ENCODE results near the gene OR4D1. TPM values are rescaled to one million over a fixed set of nuclear protein-coding genes. Genes with fewer than 3 reads are reported as not detected.
A peak's percentile ranks its signal among the peaks of the same experiment; 100 is the strongest.

OR4D1 gene
- total and polyA plus RNA-seq, 9 of the 15 experiments (the other 6 are each of a cell fraction or from before 2014, with no cell fraction given): not detected

- TF ChIP-seq E2F4 (CRISPR knock-in tag; IDR thresholded peaks at IDR 0.05; ENCODE audit: low read depth): no peak
- no peak for TF ChIP-seq COPS2 (conservative IDR thresholded peaks at IDR 0.05)
- TF ChIP-seq NFXL1 (CRISPR knock-in tag; IDR thresholded peaks at IDR 0.05): no peak
- no peak for TF ChIP-seq ZNF253 (CRISPR knock-in tag; conservative IDR thresholded peaks at IDR 0.05)
- TF ChIP-seq DACH1 (IDR thresholded peaks at IDR 0.05; ENCODE audit: partially characterized antibody): no peak
- TF ChIP-seq MAFF (IDR thresholded peaks at IDR 0.05; ENCODE audit: low read length): no peak
- TF ChIP-seq KLF6 (CRISPR knock-in tag; IDR thresholded peaks at IDR 0.05; ENCODE audit: borderline replicate concordance): peak; percentile 75; the same call in 1 of the 2 replicates
- TF ChIP-seq MYC (IDR thresholded peaks at IDR 0.05; ENCODE audit: low read depth, low read length): peak; percentile 41
- no peak; the same call in 1 of the 2 replicates for TF ChIP-seq MYC (CRISPR knock-in tag; IDR thresholded peaks at IDR 0.05; ENCODE audit: borderline replicate concordance, low read depth)
- TF ChIP-seq ZNF561 (CRISPR knock-in tag; conservative IDR thresholded peaks at IDR 0.05): no peak
- peak; percentile 78; the same call in 1 of the 2 replicates for TF ChIP-seq ZBTB17 (CRISPR knock-in tag; IDR thresholded peaks at IDR 0.05)
- TF ChIP-seq HINFP (tag; conservative IDR thresholded peaks at IDR 0.05; ENCODE audit: low read depth): no peak
- peak; percentile 53; the same call in 1 of the 2 replicates for TF ChIP-seq GMEB1 (CRISPR knock-in tag; IDR thresholded peaks at IDR 0.05)
- TF ChIP-seq PATZ1 (CRISPR knock-in tag; IDR thresholded peaks at IDR 0.05; ENCODE audit: borderline replicate concordance): peak; percentile 61; the same call in 1 of the 2 replicates
- TF ChIP-seq ZMIZ1 (IDR thresholded peaks at IDR 0.05; ENCODE audit: low read depth in 2 of 2, low read length in 2 of 2): no peak
- 0 out of 2 replicates have a peak, but pooled peaks have one; percentile 15 for TF ChIP-seq CEBPB (tag; IDR thresholded peaks at IDR 0.05)
- no peak for TF ChIP-seq MCM5 (IDR thresholded peaks at IDR 0.05; ENCODE audit: low read depth)
- no peak for TF ChIP-seq SPI1 (IDR thresholded peaks at IDR 0.05; ENCODE audit: borderline replicate concordance, low read depth, low read length)
Measured at GRCh38 chr17:58184986-58185761, 37.0 kb downstream of the OR4D1 start (continued).
